Measurements from ENCODE around the gene PODNL1. TPM values are rescaled to one million over a fixed set of nuclear protein-coding genes. Genes with fewer than 3 reads are reported as not detected.

The PODNL1 gene
- total RNA-seq, 1 experiment from 2014 or later, result 1.1 TPM

DNA sequence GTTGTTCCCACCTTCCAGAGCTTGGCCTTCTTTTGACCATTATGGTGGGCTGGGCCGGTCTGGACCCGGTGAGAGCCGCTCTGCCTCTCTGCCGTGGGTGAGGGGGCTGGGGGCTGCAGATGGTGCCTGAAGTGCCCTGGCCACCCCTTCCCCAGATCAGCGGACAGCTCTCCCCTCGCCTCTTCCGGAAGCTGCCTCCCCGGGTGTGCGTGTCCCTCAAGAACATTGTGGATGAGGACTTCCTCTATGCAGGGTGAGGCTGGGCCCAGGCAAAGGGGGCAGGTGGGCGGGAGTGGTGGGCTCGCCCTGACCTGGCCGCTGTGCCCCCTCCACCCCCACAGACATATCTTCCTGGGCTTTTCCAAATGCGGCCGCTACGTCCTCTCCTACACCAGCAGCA is 16.0 kb upstream of the PODNL1 start:
- no peak for ATAC-seq
- DNase-seq (ENCODE audit: low spot score), result no peak
- TF ChIP-seq, protein P1, sequence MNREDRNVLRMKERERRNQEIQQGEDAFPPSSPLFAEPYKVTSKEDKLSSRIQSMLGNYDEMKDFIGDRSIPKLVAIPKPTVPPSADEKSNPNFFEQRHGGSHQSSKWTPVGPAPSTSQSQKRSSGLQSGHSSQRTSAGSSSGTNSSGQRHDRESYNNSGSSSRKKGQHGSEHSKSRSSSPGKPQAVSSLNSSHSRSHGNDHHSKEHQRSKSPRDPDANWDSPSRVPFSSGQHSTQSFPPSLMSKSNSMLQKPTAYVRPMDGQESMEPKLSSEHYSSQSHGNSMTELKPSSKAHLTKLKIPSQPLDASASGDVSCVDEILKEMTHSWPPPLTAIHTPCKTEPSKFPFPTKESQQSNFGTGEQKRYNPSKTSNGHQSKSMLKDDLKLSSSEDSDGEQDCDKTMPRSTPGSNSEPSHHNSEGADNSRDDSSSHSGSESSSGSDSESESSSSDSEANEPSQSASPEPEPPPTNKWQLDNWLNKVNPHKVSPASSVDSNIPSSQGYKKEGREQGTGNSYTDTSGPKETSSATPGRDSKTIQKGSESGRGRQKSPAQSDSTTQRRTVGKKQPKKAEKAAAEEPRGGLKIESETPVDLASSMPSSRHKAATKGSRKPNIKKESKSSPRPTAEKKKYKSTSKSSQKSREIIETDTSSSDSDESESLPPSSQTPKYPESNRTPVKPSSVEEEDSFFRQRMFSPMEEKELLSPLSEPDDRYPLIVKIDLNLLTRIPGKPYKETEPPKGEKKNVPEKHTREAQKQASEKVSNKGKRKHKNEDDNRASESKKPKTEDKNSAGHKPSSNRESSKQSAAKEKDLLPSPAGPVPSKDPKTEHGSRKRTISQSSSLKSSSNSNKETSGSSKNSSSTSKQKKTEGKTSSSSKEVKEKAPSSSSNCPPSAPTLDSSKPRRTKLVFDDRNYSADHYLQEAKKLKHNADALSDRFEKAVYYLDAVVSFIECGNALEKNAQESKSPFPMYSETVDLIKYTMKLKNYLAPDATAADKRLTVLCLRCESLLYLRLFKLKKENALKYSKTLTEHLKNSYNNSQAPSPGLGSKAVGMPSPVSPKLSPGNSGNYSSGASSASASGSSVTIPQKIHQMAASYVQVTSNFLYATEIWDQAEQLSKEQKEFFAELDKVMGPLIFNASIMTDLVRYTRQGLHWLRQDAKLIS (CRISPR knock-in tag; IDR thresholded peaks at IDR 0.05; ENCODE audit: borderline replicate concordance), result no peak
- TF ChIP-seq TEAD4 (CRISPR knock-in tag; IDR thresholded peaks at IDR 0.05), result no peak
- no peak for TF ChIP-seq ZNF138 (CRISPR knock-in tag; conservative IDR thresholded peaks at IDR 0.05)
- no peak for TF ChIP-seq ZNF423 (CRISPR knock-in tag; IDR thresholded peaks at IDR 0.05)
- TF ChIP-seq, protein P2, sequence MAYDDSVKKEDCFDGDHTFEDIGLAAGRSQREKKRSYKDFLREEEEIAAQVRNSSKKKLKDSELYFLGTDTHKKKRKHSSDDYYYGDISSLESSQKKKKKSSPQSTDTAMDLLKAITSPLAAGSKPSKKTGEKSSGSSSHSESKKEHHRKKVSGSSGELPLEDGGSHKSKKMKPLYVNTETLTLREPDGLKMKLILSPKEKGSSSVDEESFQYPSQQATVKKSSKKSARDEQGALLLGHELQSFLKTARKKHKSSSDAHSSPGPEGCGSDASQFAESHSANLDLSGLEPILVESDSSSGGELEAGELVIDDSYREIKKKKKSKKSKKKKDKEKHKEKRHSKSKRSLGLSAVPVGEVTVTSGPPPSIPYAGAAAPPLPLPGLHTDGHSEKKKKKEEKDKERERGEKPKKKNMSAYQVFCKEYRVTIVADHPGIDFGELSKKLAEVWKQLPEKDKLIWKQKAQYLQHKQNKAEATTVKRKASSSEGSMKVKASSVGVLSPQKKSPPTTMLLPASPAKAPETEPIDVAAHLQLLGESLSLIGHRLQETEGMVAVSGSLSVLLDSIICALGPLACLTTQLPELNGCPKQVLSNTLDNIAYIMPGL (CRISPR knock-in tag; IDR thresholded peaks at IDR 0.05), result no peak
- TF ChIP-seq, protein P3, sequence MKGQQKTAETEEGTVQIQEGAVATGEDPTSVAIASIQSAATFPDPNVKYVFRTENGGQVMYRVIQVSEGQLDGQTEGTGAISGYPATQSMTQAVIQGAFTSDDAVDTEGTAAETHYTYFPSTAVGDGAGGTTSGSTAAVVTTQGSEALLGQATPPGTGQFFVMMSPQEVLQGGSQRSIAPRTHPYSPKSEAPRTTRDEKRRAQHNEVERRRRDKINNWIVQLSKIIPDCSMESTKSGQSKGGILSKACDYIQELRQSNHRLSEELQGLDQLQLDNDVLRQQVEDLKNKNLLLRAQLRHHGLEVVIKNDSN (CRISPR knock-in tag; IDR thresholded peaks at IDR 0.05), result no peak
- TF ChIP-seq NFATC4 (CRISPR knock-in tag; IDR thresholded peaks at IDR 0.05), result no peak
- TF ChIP-seq, protein P4, sequence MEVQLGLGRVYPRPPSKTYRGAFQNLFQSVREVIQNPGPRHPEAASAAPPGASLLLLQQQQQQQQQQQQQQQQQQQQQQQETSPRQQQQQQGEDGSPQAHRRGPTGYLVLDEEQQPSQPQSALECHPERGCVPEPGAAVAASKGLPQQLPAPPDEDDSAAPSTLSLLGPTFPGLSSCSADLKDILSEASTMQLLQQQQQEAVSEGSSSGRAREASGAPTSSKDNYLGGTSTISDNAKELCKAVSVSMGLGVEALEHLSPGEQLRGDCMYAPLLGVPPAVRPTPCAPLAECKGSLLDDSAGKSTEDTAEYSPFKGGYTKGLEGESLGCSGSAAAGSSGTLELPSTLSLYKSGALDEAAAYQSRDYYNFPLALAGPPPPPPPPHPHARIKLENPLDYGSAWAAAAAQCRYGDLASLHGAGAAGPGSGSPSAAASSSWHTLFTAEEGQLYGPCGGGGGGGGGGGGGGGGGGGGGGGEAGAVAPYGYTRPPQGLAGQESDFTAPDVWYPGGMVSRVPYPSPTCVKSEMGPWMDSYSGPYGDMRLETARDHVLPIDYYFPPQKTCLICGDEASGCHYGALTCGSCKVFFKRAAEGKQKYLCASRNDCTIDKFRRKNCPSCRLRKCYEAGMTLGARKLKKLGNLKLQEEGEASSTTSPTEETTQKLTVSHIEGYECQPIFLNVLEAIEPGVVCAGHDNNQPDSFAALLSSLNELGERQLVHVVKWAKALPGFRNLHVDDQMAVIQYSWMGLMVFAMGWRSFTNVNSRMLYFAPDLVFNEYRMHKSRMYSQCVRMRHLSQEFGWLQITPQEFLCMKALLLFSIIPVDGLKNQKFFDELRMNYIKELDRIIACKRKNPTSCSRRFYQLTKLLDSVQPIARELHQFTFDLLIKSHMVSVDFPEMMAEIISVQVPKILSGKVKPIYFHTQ (CRISPR knock-in tag; IDR thresholded peaks at IDR 0.05), result no peak
- TF ChIP-seq, protein P5, sequence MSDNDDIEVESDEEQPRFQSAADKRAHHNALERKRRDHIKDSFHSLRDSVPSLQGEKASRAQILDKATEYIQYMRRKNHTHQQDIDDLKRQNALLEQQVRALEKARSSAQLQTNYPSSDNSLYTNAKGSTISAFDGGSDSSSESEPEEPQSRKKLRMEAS (CRISPR knock-in tag; IDR thresholded peaks at IDR 0.05), result no peak
- TF ChIP-seq, protein P6, sequence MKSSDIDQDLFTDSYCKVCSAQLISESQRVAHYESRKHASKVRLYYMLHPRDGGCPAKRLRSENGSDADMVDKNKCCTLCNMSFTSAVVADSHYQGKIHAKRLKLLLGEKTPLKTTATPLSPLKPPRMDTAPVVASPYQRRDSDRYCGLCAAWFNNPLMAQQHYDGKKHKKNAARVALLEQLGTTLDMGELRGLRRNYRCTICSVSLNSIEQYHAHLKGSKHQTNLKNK (CRISPR knock-in tag; IDR thresholded peaks at IDR 0.05), result no peak
- no peak for TF ChIP-seq CBFB (CRISPR knock-in tag; IDR thresholded peaks at IDR 0.05; ENCODE audit: low read depth)
- TF ChIP-seq, protein P7, sequence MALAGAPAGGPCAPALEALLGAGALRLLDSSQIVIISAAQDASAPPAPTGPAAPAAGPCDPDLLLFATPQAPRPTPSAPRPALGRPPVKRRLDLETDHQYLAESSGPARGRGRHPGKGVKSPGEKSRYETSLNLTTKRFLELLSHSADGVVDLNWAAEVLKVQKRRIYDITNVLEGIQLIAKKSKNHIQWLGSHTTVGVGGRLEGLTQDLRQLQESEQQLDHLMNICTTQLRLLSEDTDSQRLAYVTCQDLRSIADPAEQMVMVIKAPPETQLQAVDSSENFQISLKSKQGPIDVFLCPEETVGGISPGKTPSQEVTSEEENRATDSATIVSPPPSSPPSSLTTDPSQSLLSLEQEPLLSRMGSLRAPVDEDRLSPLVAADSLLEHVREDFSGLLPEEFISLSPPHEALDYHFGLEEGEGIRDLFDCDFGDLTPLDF (CRISPR knock-in tag; IDR thresholded peaks at IDR 0.05), result no peak
- TF ChIP-seq ZNF671 (CRISPR knock-in tag; IDR thresholded peaks at IDR 0.05), result no peak
- no peak for TF ChIP-seq RORB (CRISPR knock-in tag; IDR thresholded peaks at IDR 0.05)
- TF ChIP-seq GRHL2 (CRISPR knock-in tag; IDR thresholded peaks at IDR 0.05; ENCODE audit: insufficient replicate concordance, severe bottlenecking), result no peak
- no peak for TF ChIP-seq OVOL2 (CRISPR knock-in tag; IDR thresholded peaks at IDR 0.05; ENCODE audit: borderline replicate concordance)
- TF ChIP-seq RELA (CRISPR knock-in tag; IDR thresholded peaks at IDR 0.05; ENCODE audit: borderline replicate concordance), result no peak
- TF ChIP-seq, protein P8, sequence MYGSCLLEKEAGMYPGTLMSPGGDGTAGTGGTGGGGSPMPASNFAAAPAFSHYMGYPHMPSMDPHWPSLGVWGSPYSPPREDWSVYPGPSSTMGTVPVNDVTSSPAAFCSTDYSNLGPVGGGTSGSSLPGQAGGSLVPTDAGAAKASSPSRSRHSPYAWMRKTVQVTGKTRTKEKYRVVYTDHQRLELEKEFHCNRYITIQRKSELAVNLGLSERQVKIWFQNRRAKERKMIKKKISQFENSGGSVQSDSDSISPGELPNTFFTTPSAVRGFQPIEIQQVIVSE (CRISPR knock-in tag; IDR thresholded peaks at IDR 0.05; ENCODE audit: borderline replicate concordance), result no peak
- TF ChIP-seq FOXP1 (CRISPR knock-in tag; IDR thresholded peaks at IDR 0.05; ENCODE audit: borderline replicate concordance), result no peak
- TF ChIP-seq, protein P9, sequence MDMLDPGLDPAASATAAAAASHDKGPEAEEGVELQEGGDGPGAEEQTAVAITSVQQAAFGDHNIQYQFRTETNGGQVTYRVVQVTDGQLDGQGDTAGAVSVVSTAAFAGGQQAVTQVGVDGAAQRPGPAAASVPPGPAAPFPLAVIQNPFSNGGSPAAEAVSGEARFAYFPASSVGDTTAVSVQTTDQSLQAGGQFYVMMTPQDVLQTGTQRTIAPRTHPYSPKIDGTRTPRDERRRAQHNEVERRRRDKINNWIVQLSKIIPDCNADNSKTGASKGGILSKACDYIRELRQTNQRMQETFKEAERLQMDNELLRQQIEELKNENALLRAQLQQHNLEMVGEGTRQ (CRISPR knock-in tag; IDR thresholded peaks at IDR 0.05), result no peak
- Mint-ChIP-seq H3K9me3 (no peaks in the 10 kb centered on the region), H3K4me1 (peaks cover 8% of the 10 kb centered on the region), H3K4me3 (peak overlapping the region; percentile 87; the same call in 1 of the 2 replicates), H3K27ac (no peak overlapping the region), H3K36me3 (peaks cover 19% of the 10 kb centered on the region), H3K27me3 (ENCODE audit: low read depth) (no peaks in the 10 kb centered on the region; the same call in none of the 2 replicates)
- ChIA-PET CTCF (interaction anchor here (2.9 kb wide), 1 partner anchor 105 kb away, joined by 14 read pairs; no protein-coding TSS in a partner anchor), POLR2A (interaction anchor here (1.3 to 2.4 kb wide), 2 partner anchors 8 to 18 kb away, joined by 5 to 23 read pairs; no protein-coding TSS in a partner anchor)
